ENCODE data around the gene KLK11.
"Not testable (repeated sequence)": the region's sequence is repeated elsewhere in the genome, so short reads cannot be mapped to it uniquely, and the experiment has no call there.

Gene KLK11

GRCh38 chr19:50992666-50993035, 33.8 kb downstream of the KLK11 start:
- ATAC-seq (replicated peaks) (no peak), DNase-seq (no peak)
- H3K27me3 Mint-ChIP-seq, result peaks cover 36 to 50% of the 10 kb centered on the region in 2 donors
- H3K27ac Mint-ChIP-seq, result no peak overlapping the region
- no peaks in the 10 kb centered on the region for H3K9me3 Mint-ChIP-seq
- H3K4me1 Mint-ChIP-seq (ENCODE audit: low read depth in 2 of 2), result no peaks in the 10 kb centered on the region
- H3K4me3 Mint-ChIP-seq, result no peak overlapping the region
- no peaks in the 10 kb centered on the region for H3K36me3 Mint-ChIP-seq (ENCODE audit: insufficient read depth)

DNA sequence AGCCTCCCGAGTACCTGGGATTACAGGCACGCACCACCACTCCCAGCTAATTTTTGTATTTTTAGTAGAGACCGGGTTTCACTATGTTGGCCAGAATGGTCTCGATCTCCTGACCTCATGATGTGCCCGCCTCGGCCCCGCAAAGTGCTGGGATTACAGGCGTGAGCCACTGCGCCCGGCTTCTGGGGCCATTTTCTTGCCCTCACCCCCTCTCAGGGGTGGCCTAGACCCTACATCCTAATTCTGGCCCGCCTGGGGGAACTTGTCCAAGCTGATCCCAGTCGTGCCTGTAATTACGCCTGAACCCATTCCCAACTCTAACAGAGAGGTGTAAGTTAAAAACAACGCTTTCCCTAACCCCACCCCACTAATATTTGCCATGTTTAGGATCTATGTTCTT, 42.0 kb downstream of the KLK11 start:
- H3K36me3 Mint-ChIP-seq (ENCODE audit: insufficient read depth); H3K9me3 Mint-ChIP-seq; H3K27ac Mint-ChIP-seq; H3K4me1 Mint-ChIP-seq (ENCODE audit: low read depth in 2 of 2); DNase-seq; H3K4me3 Mint-ChIP-seq; ATAC-seq (replicated peaks): not testable (repeated sequence)
- H3K27me3 Mint-ChIP-seq, result peaks cover 67 to 82% of the 10 kb centered on the region in 2 donors

DNA sequence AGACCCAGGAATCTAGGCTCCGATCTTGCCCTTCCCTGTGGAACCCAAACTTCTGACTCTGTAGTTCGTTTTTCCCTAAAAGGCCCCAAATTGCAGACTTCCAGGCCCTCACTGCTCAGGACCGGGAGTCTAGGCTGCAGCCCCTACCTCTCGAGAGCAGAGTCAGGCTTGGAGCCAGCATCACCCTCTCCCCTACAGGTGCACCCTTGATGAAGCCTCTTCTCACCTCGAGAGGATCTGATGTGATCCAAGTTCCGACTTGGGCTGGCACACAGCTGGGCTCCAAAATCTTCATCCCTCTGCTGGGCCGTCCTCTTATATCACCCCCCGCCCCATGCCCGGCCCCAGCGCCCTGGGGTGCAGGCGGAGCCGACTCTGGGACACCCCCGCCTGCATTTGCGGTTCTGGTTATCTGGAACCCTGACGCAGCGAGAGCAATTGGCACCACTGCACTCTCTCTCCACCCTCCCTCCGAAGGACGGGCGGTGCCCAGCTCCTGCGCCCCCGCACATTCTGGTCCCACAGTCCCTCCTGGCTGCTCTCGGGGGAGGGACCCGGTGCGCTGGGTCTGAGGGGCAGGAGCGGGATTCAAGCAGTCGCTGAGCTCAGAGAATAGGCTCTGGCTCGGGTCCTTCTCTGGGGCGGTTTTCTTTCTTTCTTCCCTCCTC, 42.7 kb downstream of the KLK11 start, which contains the start of gene KLK7:
TSS of gene KLK7 (minus strand) at position 293 of the 668 bp plus-strand sequence. CDS start 1,518 bp downstream, outside the sequence.
- H3K27ac Mint-ChIP-seq, result no peak within 1 kb of the TSS
- H3K4me3 Mint-ChIP-seq, result no peak within 1 kb of the TSS
- no peak for DNase-seq
- H3K36me3 Mint-ChIP-seq (ENCODE audit: insufficient read depth), result no peaks in the 10 kb centered on the region
- no peaks in the 10 kb centered on the region for H3K4me1 Mint-ChIP-seq (ENCODE audit: low read depth in 2 of 2)
- no peak for ATAC-seq (replicated peaks)
- peaks cover 0 to 2% of the 10 kb centered on the region in 2 donors for H3K9me3 Mint-ChIP-seq
- peaks cover 66 to 82% of the 10 kb centered on the region in 2 donors for H3K27me3 Mint-ChIP-seq

DNA sequence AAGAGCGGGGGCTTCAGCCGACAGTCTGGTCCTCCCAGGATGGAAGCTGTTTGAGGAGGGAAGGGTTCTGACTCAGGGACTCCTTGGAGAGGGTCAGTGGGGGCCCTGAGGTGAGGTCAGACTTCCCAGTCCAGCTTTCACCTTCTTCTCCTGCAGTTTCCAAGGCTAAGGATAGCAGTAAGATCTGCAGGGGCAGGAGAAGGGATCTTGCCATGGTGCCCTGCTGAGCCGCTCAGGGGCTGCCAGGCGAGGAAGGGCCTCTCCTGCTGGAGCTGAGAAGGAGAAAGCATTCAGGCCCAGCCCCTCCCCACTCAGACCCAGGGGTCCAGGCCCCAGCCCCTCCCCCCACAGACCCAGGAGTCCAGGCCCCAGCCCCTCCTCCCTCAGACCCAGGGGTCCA, 44.2 kb downstream of the KLK11 start:
- peaks cover 67 to 82% of the 10 kb centered on the region in 2 donors for H3K27me3 Mint-ChIP-seq
- no peak for ATAC-seq (replicated peaks)

DNA sequence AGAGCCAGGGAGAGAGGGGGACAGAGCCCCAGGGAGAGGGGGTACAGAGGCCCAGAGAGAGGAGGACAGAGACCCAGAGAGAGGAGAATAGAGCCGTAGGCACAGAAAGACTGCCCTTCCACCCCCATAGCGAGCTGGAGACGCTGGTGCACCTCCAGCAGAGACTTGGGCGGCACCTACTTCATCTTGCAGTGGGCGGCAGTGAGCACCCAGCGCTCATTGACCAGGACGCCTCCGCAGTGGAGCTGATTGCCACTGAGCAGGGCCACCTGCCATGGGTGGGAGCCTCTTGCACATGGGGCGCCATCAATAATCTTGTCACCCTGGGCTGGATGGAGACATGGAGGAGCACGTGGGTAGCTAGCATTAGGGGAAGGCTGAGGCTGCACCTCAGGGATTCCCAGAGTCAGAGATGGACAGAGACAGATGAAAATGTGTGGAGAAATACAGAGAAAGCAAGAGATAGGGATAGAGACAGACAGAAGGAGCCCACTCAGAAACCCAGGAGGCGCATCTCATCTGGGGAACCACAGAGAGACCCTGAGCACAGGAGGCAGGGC, 44.7 kb downstream of the KLK11 start:
- ATAC-seq (replicated peaks), result no peak

More for the DNA sequence above, 44.2 kb downstream of the KLK11 start:
- Mint-ChIP-seq H3K4me3 (no peak overlapping the region), H3K27ac (no peak overlapping the region), H3K36me3 (ENCODE audit: insufficient read depth) (no peaks in the 10 kb centered on the region), H3K9me3 (peaks cover 0 to 2% of the 10 kb centered on the region in 2 donors), H3K4me1 (ENCODE audit: low read depth in 2 of 2) (no peaks in the 10 kb centered on the region)
- no peak for DNase-seq

DNA sequence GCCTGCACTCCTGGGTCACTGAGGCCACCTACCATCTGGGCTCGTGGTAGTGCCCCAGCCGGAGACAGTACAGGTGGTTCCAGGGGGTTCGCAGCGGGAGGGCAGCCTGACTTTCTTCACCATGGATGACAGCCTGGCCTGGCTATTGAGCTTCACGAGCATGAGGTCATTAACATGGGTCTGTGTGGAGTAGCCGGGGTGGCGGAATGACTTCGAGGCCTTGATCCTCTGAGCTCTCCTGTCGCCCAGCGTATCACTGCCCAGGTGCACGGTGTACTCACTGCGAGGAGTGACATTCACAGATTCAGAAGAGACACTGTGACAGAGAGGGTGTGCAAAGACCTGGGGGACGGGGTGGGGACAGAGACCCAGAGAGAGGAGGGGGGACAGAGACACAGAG, 46.2 kb downstream of the KLK11 start:
- Mint-ChIP-seq H3K27ac (no peak overlapping the region), H3K27me3 (peaks cover 72 to 87% of the 10 kb centered on the region in 2 donors), H3K36me3 (ENCODE audit: insufficient read depth) (no peaks in the 10 kb centered on the region), H3K9me3 (peaks cover 0 to 2% of the 10 kb centered on the region in 2 donors), H3K4me3 (no peak overlapping the region), H3K4me1 (ENCODE audit: low read depth in 2 of 2) (peaks cover 0 to 4% of the 10 kb centered on the region in 2 donors)
- ATAC-seq (replicated peaks) (no peak), DNase-seq (no peak)

More for the DNA sequence above, 44.7 kb downstream of the KLK11 start:
- Mint-ChIP-seq H3K36me3 (ENCODE audit: insufficient read depth) (no peaks in the 10 kb centered on the region), H3K27me3 (peaks cover 70 to 85% of the 10 kb centered on the region in 2 donors), H3K9me3 (peaks cover 0 to 2% of the 10 kb centered on the region in 2 donors), H3K4me3 (no peak overlapping the region), H3K4me1 (ENCODE audit: low read depth in 2 of 2) (no peaks in the 10 kb centered on the region), H3K27ac (no peak overlapping the region)
- no peak for DNase-seq

DNA sequence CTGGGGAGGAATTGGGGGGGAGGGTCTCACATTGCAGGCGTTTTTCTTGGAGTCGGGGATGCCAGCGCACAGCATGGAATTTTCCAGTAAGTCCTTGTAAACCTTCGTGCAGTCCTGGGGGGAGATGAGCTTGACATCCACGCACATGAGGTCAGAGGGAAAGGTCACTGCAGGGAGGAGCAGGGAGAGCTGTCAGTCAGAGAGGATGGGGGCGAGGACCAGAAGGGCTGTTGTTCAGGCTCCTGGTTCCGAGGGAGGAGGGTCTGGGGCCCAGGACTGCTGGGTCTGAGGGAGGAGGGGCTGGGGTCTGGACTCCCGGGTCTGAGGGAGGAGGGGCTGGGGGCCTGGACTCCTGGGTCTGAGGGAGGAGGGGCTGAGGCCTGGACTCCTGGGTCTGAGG, 46.7 kb downstream of the KLK11 start:
- DNase-seq (no peak), ATAC-seq (replicated peaks) (no peak)
- H3K27me3 Mint-ChIP-seq, result peaks cover 68 to 82% of the 10 kb centered on the region in 2 donors
- peaks cover 0 to 2% of the 10 kb centered on the region in 2 donors for H3K9me3 Mint-ChIP-seq
- H3K4me3 Mint-ChIP-seq, result no peak overlapping the region
- H3K27ac Mint-ChIP-seq, result no peak overlapping the region
- H3K4me1 Mint-ChIP-seq (ENCODE audit: low read depth in 2 of 2), result peaks cover 0 to 4% of the 10 kb centered on the region in 2 donors
- no peaks in the 10 kb centered on the region for H3K36me3 Mint-ChIP-seq (ENCODE audit: insufficient read depth)

GRCh38 chr19:50978772-50979390, 47.5 kb downstream of the KLK11 start:
- H3K9me3 Mint-ChIP-seq, result peaks cover 0 to 2% of the 10 kb centered on the region in 2 donors
- H3K27ac Mint-ChIP-seq, result no peak overlapping the region
- H3K4me1 Mint-ChIP-seq (ENCODE audit: low read depth in 2 of 2), result peaks cover 0 to 4% of the 10 kb centered on the region in 2 donors
- DNase-seq, result no peak
- no peaks in the 10 kb centered on the region for H3K36me3 Mint-ChIP-seq (ENCODE audit: insufficient read depth)
- peaks cover 62 to 74% of the 10 kb centered on the region in 2 donors for H3K27me3 Mint-ChIP-seq
- no peak for ATAC-seq (replicated peaks)
- no peak overlapping the region for H3K4me3 Mint-ChIP-seq

DNA sequence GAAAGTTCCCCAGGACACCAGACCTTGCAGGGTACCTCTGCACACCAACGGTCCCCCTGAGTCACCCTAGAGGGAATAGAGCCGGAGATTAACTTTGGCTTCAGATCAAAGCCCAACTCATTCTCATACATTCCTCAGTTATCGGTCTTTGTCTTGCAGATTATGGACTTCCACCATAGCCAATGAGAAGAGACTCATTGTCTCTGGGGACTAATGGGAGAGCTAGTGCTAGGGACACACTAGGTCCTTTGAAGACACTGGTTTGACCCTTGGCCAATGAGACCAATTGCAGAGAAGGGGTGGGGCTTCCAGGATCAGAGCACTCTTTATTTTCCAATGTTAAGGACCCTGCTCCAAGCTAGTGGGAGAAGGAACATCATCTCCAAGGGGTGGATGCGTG, 48.8 kb downstream of the KLK11 start:
- no peaks in the 10 kb centered on the region for H3K36me3 Mint-ChIP-seq (ENCODE audit: insufficient read depth)
- no peak overlapping the region for H3K4me3 Mint-ChIP-seq
- H3K27ac Mint-ChIP-seq, result no peak overlapping the region
- peaks cover 73 to 79% of the 10 kb centered on the region in 2 donors for H3K27me3 Mint-ChIP-seq
- peaks cover 0 to 2% of the 10 kb centered on the region in 2 donors for H3K9me3 Mint-ChIP-seq
- DNase-seq (no peak), ATAC-seq (replicated peaks) (no peak)
- peaks cover 0 to 4% of the 10 kb centered on the region in 2 donors for H3K4me1 Mint-ChIP-seq (ENCODE audit: low read depth in 2 of 2)

- Mint-ChIP-seq H3K4me3 (no peak overlapping the region), H3K36me3 (ENCODE audit: insufficient read depth) (no peaks in the 10 kb centered on the region), H3K27ac (no peak overlapping the region), H3K27me3 (peaks cover 71 to 81% of the 10 kb centered on the region in 2 donors), H3K9me3 (no peaks in the 10 kb centered on the region), H3K4me1 (ENCODE audit: low read depth in 2 of 2) (peaks cover 0 to 4% of the 10 kb centered on the region in 2 donors)
- no peak for DNase-seq
- no peak for ATAC-seq (replicated peaks)
Measured at GRCh38 chr19:50975766-50976165, 50.6 kb downstream of the KLK11 start.

- H3K4me1 Mint-ChIP-seq (ENCODE audit: low read depth in 2 of 2), result peaks cover 0 to 4% of the 10 kb centered on the region in 2 donors
- no peaks in the 10 kb centered on the region for H3K36me3 Mint-ChIP-seq (ENCODE audit: insufficient read depth)
- H3K27me3 Mint-ChIP-seq, result peaks cover 73 to 81% of the 10 kb centered on the region in 2 donors
- ATAC-seq (replicated peaks), result no peak
- no peak for DNase-seq
- no peak overlapping the region for H3K4me3 Mint-ChIP-seq
- no peak overlapping the region for H3K27ac Mint-ChIP-seq
- H3K9me3 Mint-ChIP-seq, result no peaks in the 10 kb centered on the region
Measured at GRCh38 chr19:50974702-50975556, 51.5 kb downstream of the KLK11 start.

- Mint-ChIP-seq H3K9me3 (no peaks in the 10 kb centered on the region), H3K27ac (no peak overlapping the region), H3K4me3 (no peak overlapping the region), H3K4me1 (ENCODE audit: low read depth in 2 of 2) (peaks cover 0 to 4% of the 10 kb centered on the region in 2 donors), H3K27me3 (peaks cover 65 to 75% of the 10 kb centered on the region in 2 donors), H3K36me3 (ENCODE audit: insufficient read depth) (no peaks in the 10 kb centered on the region)
- no peak for ATAC-seq (replicated peaks)
- no peak for DNase-seq
Measured at GRCh38 chr19:50972795-50973376, 53.5 kb downstream of the KLK11 start.
